ENCODE data around the gene RFLNA. TPM values are rescaled to one million over a fixed set of nuclear protein-coding genes. Genes with fewer than 3 reads are reported as not detected.

RFLNA gene
- total RNA-seq = under 1 TPM; 0.41 to 0.59 TPM

GRCh38 chr12:124294780-124295341 lies at the start of gene RFLNA:
TSS of gene RFLNA (plus strand) at chr12:124295093. CDS start at chr12:124295430, 337 bp downstream.
- TF ChIP-seq, protein P1, sequence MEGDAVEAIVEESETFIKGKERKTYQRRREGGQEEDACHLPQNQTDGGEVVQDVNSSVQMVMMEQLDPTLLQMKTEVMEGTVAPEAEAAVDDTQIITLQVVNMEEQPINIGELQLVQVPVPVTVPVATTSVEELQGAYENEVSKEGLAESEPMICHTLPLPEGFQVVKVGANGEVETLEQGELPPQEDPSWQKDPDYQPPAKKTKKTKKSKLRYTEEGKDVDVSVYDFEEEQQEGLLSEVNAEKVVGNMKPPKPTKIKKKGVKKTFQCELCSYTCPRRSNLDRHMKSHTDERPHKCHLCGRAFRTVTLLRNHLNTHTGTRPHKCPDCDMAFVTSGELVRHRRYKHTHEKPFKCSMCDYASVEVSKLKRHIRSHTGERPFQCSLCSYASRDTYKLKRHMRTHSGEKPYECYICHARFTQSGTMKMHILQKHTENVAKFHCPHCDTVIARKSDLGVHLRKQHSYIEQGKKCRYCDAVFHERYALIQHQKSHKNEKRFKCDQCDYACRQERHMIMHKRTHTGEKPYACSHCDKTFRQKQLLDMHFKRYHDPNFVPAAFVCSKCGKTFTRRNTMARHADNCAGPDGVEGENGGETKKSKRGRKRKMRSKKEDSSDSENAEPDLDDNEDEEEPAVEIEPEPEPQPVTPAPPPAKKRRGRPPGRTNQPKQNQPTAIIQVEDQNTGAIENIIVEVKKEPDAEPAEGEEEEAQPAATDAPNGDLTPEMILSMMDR (IDR thresholded peaks at IDR 0.05) = no peak
- peak within 1 kb of the TSS in 1 of 2 donors; percentile 44 for H3K4me3 ChIP-seq
- no peaks in the 10 kb centered on the region for H3K9me3 ChIP-seq
- DNase-seq (ENCODE audit: low spot score) = no peak
- H3K27ac ChIP-seq = no peak within 1 kb of the TSS
- peaks cover 0 to 21% of the 10 kb centered on the region in 2 donors for H3K4me1 ChIP-seq
- H3K27me3 ChIP-seq = no peaks in the 10 kb centered on the region
- no peaks in the 10 kb centered on the region for H3K36me3 ChIP-seq

- Histone ChIP-seq H3K4me1 (no peaks in the 10 kb centered on the region), H3K4me3 (no peak overlapping the region), H3K27ac (no peak overlapping the region)
These were observed 47.6 kb upstream of the RFLNA start for GRCh38 chr12:124247331-124247730.

GRCh38 chr12:124248941-124249825 lies 45.7 kb upstream of the RFLNA start:
- Histone ChIP-seq H3K4me1 (no peaks in the 10 kb centered on the region), H3K27me3 (no peaks in the 10 kb centered on the region)
- TF ChIP-seq, protein P1 (IDR thresholded peaks at IDR 0.05) = no peak

More at GRCh38 chr12:124247331-124247730, 47.6 kb upstream of the RFLNA start:
- Histone ChIP-seq H3K36me3 (no peaks in the 10 kb centered on the region), H3K27me3 (no peaks in the 10 kb centered on the region), H3K9me3 (peaks cover 0 to 36% of the 10 kb centered on the region in 2 donors)
- TF ChIP-seq, protein P1 (IDR thresholded peaks at IDR 0.05) = no peak
- DNase-seq (ENCODE audit: low spot score) = no peak

GRCh38 chr12:124251186-124251585 lies 43.7 kb upstream of the RFLNA start:
- TF ChIP-seq, protein P1 (IDR thresholded peaks at IDR 0.05) = no peak
- DNase-seq (ENCODE audit: low spot score) = no peak
- no peaks in the 10 kb centered on the region for H3K36me3 ChIP-seq
- H3K4me1 ChIP-seq = no peaks in the 10 kb centered on the region
- no peak overlapping the region for H3K27ac ChIP-seq
- peaks cover 0 to 19% of the 10 kb centered on the region in 2 donors for H3K9me3 ChIP-seq
- H3K4me3 ChIP-seq = no peak overlapping the region
- H3K27me3 ChIP-seq = no peaks in the 10 kb centered on the region

More at GRCh38 chr12:124248941-124249825, 45.7 kb upstream of the RFLNA start:
- Histone ChIP-seq H3K36me3 (no peaks in the 10 kb centered on the region), H3K27ac (no peak overlapping the region), H3K4me3 (no peak overlapping the region), H3K9me3 (peaks cover 0 to 30% of the 10 kb centered on the region in 2 donors)
- no peak for DNase-seq (ENCODE audit: low spot score)

- Histone ChIP-seq H3K27ac (no peak overlapping the region), H3K4me1 (no peaks in the 10 kb centered on the region), H3K36me3 (no peaks in the 10 kb centered on the region), H3K4me3 (no peak overlapping the region), H3K27me3 (no peaks in the 10 kb centered on the region), H3K9me3 (peaks cover 0 to 4% of the 10 kb centered on the region in 2 donors)
- TF ChIP-seq, protein P1 (IDR thresholded peaks at IDR 0.05) = no peak
- no peak for DNase-seq (ENCODE audit: low spot score)
These were observed 41.9 kb upstream of the RFLNA start for GRCh38 chr12:124252964-124253363.

All from right atrium auricular region (tissue), 2 donors.